GM18951 (cell line): ENCODE data around the gene HOXA6.

Experiments
- POLR2A ChIP-seq: IDR thresholded peaks from 4 replicates; pipeline ENCODE4 v1.6.1; 2011; ENCODE audit warnings: mild to moderate bottlenecking; ENCODE audit not compliant: insufficient read length, insufficient read depth; ENCODE audit errors: extremely low read depth
- in situ Hi-C: fragments of 300-500 bp; cut with MboI; formaldehyde crosslinking; loops from one replicate; pipeline ENCODE4 v1.12.0; 2022; ENCODE audit warnings: low sequenced_read_pairs, mixed read lengths, inconsistent platforms; ENCODE audit not compliant: unreplicated experiment

Gene HOXA6

DNA sequence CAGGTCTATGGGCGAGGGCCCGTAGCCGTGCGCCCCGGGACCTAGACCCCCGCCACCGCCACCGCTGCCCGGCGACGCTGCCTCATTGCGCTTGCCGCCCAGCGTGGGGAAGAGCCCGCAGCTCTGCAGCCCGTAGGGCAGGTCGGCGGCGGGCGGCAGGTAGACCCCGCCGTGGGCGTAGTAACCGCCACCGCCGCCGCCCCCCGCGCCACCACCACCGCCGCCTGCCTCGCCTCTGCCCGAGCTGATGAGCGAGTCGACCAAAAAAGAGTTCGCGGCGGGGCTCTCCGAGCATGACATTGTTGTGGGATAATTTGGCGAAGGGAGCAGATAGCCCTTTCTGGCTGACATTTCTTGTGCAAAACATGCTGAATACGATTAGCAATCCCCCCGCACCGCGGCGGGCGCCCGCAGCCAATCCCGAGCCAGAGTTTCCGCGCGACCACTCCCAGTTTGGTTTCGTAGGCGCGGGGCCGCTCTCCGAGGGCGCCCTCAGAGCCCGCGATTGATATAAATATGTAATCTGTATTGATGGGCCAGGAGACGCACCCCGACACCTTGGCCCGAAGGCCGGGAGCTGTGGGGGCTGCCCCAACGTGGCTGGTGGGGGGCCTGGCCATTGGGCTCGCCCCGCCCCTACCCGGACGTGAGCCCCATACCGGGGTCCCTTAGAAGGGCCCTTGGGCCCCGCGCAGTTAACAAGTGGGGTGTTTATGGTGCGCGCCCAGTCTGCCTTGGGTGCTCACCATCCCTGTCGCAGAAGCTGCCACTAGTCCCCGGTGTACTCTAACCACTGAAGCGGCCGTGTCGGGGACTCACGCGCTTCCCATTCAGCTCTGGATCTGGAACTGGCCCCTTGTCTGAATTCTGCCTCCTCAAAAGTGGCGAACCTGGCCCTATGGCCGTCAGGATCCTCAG is 26.6 kb upstream of the HOXA6 start, which contains the start of gene HOXA10:
HOXA10 (minus strand) TSS at position 365 of the 918 bp plus-strand sequence; CDS start at position 351, 14 bp downstream.
- no peak for TF ChIP-seq POLR2A
- in situ Hi-C loops: loop anchor here (10.0 kb wide), 1 partner anchor 1319 kb away; no protein-coding TSS in a partner anchor

DNA sequence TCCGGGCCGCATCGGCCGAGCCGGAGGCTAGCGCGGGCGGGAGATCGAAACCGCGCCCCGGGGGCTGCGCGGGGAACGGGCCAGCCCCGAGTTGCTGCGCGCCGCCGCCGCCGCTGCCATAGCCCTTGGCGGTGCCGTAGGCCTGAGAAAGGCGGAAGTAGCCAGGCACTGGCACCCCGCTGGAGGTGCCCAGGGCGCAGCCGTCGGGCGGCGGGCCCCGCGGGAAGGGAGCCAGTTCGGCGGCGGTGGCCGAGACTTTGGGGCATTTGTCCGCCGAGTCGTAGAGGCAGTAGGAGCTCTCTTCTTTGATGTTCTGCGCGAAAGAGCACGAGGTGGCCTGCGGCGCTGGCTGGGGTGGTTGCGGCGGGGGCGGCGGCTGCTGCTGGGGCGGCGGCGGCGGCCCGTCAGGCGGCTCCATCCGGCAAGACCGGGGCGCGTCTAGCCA is 26.0 kb upstream of the HOXA6 start:
- in situ Hi-C loops: loop anchor here (10.0 kb wide), 1 partner anchor 1319 kb away; no protein-coding TSS in a partner anchor
- no peak for TF ChIP-seq POLR2A

DNA sequence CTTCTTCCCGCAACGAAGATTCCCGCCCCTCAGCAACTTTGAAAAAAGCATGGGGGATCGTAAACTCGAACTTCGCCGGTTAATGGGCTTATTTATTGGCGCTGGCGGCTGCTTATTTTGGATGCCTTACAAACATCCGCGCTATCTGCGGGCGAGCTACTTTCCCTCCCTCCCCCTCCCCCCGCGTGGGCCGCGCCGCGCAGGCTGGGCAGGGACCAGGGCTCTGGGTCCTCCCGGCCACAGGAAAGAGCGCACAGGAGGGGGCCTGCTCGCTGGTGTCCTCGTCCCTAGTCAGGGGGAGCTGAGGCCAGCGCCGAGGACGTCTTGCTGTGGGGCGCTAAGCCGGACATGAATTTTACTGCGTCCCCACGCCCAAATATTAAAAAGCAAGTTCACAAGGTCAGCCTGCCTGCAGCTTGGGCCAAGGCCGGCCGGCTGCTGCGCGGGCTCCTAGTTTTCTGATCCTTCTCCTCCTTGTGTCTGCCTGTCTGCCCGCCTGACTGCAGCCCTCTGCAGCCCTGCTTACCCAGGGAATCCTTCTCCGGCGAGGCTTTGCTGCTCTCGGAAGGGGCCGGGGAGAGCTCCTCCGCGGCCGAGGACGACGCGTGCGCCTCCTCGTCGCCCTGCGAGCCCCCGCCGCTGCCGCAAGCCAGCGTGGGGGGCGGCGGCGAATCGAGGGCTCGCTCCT is 25.4 kb upstream of the HOXA6 start:
- in situ Hi-C loops: loop anchor here (10.0 kb wide), 1 partner anchor 1318 kb away; no protein-coding TSS in a partner anchor

DNA sequence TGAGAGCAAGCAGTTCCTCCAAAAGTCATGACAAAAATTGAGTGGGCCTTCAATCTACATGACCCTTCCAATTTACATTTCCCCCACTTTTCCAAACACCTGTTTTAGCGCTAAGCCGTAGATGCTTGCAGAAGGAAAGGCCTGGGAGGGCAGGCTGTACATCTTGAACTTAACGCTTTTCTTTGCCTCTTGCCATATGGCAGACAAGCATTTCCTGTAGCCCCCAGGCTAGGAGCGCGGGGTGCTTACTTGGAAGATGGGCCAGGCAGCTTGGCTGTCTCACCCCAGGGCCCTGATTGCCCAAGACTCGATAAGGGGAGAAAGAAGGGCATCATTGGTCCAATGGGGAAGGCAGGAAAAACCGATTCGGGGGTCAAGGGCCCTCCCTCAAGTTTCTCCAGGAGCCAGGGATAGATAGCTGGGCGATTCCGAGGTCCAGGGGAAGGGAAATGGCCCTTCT is 24.8 kb upstream of the HOXA6 start:
- TF ChIP-seq POLR2A: no peak
- in situ Hi-C loops: loop anchor here (10.0 kb wide), 1 partner anchor 1318 kb away; no protein-coding TSS in a partner anchor

More for the DNA sequence above, 25.4 kb upstream of the HOXA6 start:
- no peak for TF ChIP-seq POLR2A

DNA sequence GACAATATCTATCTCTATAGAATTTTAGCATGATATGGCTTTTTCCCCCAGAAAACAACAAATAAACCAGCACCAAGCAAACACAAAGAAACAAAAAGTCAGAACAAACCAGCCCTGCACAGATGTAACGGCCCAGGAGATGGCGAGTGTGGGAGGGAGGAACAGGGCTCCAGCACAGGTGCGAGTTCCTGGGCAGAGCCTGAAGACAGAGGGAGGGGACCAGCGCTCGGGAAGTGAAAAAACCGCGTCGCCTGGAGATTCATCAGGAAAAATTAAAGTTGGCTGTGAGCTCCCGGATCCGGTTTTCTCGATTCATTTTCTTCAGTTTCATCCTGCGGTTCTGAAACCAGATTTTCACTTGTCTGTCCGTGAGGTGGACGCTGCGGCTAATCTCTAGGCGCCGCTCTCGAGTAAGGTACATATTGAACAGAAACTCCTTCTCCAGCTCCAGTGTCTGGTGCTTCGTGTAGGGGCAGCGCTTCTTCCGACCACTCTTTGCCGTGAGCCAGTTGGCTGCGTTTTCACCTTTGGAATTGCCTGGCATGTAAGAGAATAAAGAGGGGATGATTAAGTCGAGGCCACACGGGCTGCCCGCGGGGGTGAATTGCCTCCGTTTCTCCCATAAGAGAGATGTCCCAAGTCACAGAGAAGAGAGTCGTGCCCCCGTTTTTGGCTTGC is 24.2 kb upstream of the HOXA6 start:
- in situ Hi-C loops: loop anchor here (10.0 kb wide), 1 partner anchor 1317 kb away; no protein-coding TSS in a partner anchor
- TF ChIP-seq POLR2A: no peak

DNA sequence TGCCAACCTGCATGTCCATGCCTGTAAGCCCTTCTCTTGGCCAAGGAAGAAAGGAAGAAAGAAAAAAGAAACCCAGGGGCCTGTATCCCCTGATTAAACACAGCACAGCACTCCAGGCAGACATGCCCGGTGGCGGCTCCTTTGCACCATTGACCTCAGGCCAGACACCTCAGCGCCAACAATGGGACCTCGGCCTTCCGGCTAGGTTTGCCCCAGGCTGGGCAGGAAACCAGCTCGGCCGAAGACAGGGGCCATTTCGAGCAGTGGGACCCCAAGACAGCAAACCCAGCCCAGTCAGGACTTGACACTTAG is 23.7 kb upstream of the HOXA6 start:
- in situ Hi-C loops: loop anchor here (10.0 kb wide), 1 partner anchor 1316 kb away; no protein-coding TSS in a partner anchor

DNA sequence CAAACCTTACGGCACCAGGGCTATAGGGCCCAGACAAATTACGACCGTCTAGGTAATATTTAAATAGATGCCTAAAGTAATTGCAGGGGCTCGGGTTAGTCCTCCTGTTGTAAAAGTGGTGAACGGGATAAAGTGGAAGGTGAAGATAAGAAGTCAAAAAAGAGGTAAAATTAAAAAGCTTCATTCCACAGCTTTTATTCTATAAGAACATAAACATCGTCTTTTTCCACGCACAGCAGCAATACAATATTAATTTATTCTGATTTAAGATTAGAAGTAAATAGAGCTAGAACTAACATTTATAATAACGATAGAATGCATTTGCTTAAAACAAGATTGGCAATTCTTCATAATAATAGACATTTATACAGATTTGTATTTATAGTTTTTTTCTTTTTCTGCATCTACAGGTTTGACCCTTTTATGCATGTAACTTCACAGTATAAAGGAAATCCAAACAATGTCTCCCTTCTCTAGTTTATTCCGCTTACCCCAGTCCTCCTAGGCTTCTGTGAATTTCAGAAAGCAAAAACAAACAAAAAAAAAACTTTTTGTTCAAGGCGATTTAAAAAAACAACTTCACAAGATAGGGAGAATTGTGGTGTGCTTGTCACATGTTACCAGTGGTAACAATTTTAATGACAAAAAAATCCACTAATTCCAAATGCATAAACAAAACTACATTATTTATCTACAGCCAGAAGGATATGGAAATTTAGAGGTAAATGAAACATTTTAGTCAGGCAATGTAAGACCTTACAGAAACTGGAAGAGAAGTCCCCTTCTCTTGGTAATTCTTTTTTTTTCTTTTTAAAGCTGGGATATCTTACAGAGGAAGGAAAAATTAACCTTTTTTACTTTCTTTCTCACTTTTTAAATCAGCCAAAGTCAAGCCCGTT is 23.1 kb upstream of the HOXA6 start:
- no peak for TF ChIP-seq POLR2A
- in situ Hi-C loops: loop anchor here (10.0 kb wide), 1 partner anchor 1316 kb away; no protein-coding TSS in a partner anchor

More for the DNA sequence above, 23.7 kb upstream of the HOXA6 start:
- no peak for TF ChIP-seq POLR2A

DNA sequence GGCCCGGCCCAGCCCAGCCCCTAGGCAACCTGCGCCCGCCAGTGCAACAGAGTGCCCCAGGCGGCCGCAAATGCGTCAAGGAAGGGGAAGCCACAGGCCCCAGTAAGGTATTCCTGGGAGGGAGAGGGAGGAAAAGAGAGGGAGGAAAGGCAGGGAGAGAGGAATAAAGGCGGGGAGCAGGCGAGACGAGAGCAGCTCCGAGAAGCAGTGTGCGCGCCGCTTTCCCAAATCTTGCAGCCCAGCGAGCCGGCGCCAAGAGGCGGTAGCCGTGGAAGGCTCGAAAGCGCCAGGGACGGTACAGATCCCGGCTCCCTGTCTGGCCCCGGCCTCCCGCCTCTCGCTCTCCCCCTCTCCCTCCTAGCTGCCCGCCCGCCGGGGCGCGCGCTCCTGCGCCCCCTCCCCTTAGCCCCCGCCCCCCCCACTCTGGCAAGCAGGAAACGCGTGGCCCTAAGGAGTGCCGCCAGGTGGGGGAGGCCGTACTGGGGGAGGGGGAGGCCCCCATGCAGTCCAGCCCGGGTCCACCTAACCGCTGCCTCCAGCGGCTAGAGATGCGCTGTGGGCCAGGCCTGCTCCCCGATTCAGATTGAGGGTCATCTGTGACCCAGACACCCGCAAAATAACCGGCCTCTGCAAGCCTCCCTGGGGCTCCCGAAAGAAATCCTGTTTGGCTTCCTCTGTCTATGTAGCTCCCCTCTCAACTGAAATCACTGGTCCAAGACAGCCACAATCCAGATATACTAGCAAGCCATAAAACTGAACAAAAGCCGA is 22.3 kb upstream of the HOXA6 start:
- in situ Hi-C loops: loop anchor here (10.0 kb wide), 1 partner anchor 1315 kb away; no protein-coding TSS in a partner anchor
- TF ChIP-seq POLR2A: no peak

DNA sequence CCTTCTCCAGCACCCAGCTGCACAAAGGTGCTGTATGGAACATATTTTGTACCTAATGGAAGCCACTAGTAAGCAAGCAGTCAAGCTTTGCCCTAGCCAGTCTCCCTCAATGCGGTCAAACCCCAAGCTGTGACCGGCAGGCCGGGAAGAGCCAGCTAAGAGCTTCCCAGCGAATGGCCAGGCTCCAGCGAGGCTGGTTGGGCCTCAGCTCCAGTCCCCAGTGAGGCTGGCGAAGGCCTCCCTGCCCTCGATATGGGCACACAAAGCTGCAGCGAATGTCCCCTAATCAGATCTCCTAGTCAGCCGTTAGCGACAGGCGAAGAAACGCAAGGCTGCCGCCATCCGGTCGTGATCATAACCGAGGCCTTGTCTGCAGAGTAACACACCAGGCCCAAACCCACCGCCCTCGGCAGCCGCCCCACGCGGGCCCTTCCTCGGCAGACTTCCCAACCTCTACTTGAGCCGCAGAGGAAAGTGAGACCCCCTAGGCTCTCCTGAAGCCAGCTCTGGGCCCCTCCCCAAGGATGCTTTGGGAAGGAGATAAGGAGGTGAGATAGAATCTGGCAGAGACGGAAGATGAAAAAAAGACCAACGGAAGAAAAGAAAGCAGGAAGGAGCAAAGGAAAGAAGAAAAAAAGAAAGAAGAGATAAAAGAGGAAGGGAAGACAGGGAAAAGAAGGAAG is 20.8 kb upstream of the HOXA6 start:
- in situ Hi-C loops: no loop called here
- no peak for TF ChIP-seq POLR2A

DNA sequence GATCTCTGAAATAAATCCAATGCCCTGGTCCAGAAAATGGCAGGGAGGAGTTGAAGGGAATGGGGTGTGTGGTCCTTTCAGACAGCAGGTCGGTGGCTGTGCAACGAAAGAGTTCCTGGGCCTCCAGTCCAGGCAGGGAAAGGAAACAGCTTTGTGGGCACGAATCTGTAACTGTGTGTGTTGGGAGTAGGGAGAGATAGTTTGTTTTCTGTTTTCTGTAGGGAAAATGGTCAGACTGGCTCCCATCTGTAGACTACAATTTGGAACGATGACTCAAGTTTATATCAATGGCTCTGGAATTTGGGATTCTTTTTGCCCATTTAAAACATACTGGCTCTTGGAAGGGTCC is 20.3 kb upstream of the HOXA6 start:
- in situ Hi-C loops: no loop called here

More for the DNA sequence above, 20.3 kb upstream of the HOXA6 start:
- TF ChIP-seq POLR2A: no peak
